KMS-11 (cell line): Measurements from ENCODE around the gene MTCH2.

ENCODE experiments used
- H2AFZ ChIP-seq: fragments of 200-600 bp; sonication (generic); 2 replicates; pipeline ENCODE4 v1.6.1; 2016; ENCODE audit warnings: antibody characterized with exemption, mixed run types, low read depth
- H3K27ac ChIP-seq: fragments of 200-600 bp; sonication (generic); 2 replicates; pipeline ENCODE4 v1.6.1; 2016; ENCODE audit warnings: mild to moderate bottlenecking, mixed run types
- H3K27me3 ChIP-seq: fragments of 200-600 bp; sonication (generic); 2 replicates; pipeline ENCODE4 v1.6.1; 2017; ENCODE audit warnings: mild to moderate bottlenecking, low read depth, mixed run types, moderate library complexity; ENCODE audit not compliant: insufficient read depth
- H3K36me3 ChIP-seq: fragments of 200-600 bp; sonication (generic); 2 replicates; pipeline ENCODE4 v1.6.1; 2017; ENCODE audit warnings: mild to moderate bottlenecking, mixed run types; ENCODE audit not compliant: insufficient read depth
- H3K4me1 ChIP-seq: fragments of 200-600 bp; sonication (generic); 2 replicates; pipeline ENCODE4 v1.6.1; 2016; ENCODE audit warnings: mild to moderate bottlenecking, low read depth, mixed run types; ENCODE audit not compliant: poor library complexity, severe bottlenecking
- H3K4me2 ChIP-seq: fragments of 200-600 bp; sonication (generic); 2 replicates; pipeline ENCODE4 v1.7.0; 2016; ENCODE audit warnings: mild to moderate bottlenecking, mixed run types
- H3K4me3 ChIP-seq: fragments of 200-600 bp; sonication (generic); IDR thresholded peaks from 2 replicates; pipeline ENCODE4 v1.6.1; 2017; ENCODE audit warnings: low read depth, low read length, mixed read lengths; ENCODE audit not compliant: insufficient read depth
- H3K79me2 ChIP-seq: fragments of 200-600 bp; sonication (generic); 2 replicates; pipeline ENCODE4 v1.6.1; 2016; ENCODE audit warnings: low read depth, mixed run types; ENCODE audit not compliant: insufficient read depth
- H3K9ac ChIP-seq: fragments of 200-600 bp; sonication (generic); 2 replicates; pipeline ENCODE4 v1.6.1; 2016; ENCODE audit warnings: mild to moderate bottlenecking, mixed run types
- H4K20me1 ChIP-seq: fragments of 200-600 bp; sonication (generic); 2 replicates; pipeline ENCODE4 v1.6.1; 2016; ENCODE audit warnings: mild to moderate bottlenecking, mixed run types; ENCODE audit not compliant: insufficient read depth
- TF ChIP-seq, protein P1 (sequence below): fragments of 200-600 bp; sonication (generic); conservative IDR thresholded peaks from 2 replicates; pipeline ENCODE4 v1.6.1; 2017; ENCODE audit warnings: low read depth, mild to moderate bottlenecking, antibody characterized with exemption, low read length, moderate library complexity, mixed read lengths

MTCH2 gene

GRCh38 chr11:47661245-47661644 lies 18.9 kb upstream of the MTCH2 start:
- H3K4me1 ChIP-seq, result peaks cover 12% of the 10 kb centered on the region
- no peaks in the 10 kb centered on the region for H3K36me3 ChIP-seq
- H3K27me3 ChIP-seq, result no peaks in the 10 kb centered on the region
- TF ChIP-seq, protein P1, sequence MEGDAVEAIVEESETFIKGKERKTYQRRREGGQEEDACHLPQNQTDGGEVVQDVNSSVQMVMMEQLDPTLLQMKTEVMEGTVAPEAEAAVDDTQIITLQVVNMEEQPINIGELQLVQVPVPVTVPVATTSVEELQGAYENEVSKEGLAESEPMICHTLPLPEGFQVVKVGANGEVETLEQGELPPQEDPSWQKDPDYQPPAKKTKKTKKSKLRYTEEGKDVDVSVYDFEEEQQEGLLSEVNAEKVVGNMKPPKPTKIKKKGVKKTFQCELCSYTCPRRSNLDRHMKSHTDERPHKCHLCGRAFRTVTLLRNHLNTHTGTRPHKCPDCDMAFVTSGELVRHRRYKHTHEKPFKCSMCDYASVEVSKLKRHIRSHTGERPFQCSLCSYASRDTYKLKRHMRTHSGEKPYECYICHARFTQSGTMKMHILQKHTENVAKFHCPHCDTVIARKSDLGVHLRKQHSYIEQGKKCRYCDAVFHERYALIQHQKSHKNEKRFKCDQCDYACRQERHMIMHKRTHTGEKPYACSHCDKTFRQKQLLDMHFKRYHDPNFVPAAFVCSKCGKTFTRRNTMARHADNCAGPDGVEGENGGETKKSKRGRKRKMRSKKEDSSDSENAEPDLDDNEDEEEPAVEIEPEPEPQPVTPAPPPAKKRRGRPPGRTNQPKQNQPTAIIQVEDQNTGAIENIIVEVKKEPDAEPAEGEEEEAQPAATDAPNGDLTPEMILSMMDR, result no peak
- H3K4me3 ChIP-seq, result no peak overlapping the region
- H3K27ac ChIP-seq, result no peak overlapping the region
- no peak overlapping the region for H3K4me2 ChIP-seq
- no peaks in the 10 kb centered on the region for H3K79me2 ChIP-seq
- H3K9ac ChIP-seq, result no peak overlapping the region
- no peak overlapping the region for H2AFZ ChIP-seq
- H4K20me1 ChIP-seq, result no peaks in the 10 kb centered on the region

- Histone ChIP-seq H3K27ac (no peak overlapping the region), H3K27me3 (no peaks in the 10 kb centered on the region), H2AFZ (no peak overlapping the region), H3K79me2 (no peaks in the 10 kb centered on the region), H4K20me1 (no peaks in the 10 kb centered on the region), H3K4me2 (no peak overlapping the region), H3K36me3 (no peaks in the 10 kb centered on the region), H3K4me1 (peaks cover 12% of the 10 kb centered on the region), H3K4me3 (no peak overlapping the region), H3K9ac (no peak overlapping the region)
- TF ChIP-seq, protein P1, result no peak
Observed at GRCh38 chr11:47659276-47659675, 16.9 kb upstream of the MTCH2 start.

GRCh38 chr11:47656260-47656885 lies 14.0 kb upstream of the MTCH2 start:
- H2AFZ ChIP-seq, result no peak overlapping the region
- TF ChIP-seq, protein P1, result no peak

GRCh38 chr11:47651818-47652469 lies 9.6 kb upstream of the MTCH2 start:
- H3K36me3 ChIP-seq, result no peaks in the 10 kb centered on the region
- no peaks in the 10 kb centered on the region for H3K4me1 ChIP-seq
- no peaks in the 10 kb centered on the region for H3K79me2 ChIP-seq
- no peaks in the 10 kb centered on the region for H4K20me1 ChIP-seq
- H3K4me3 ChIP-seq, result no peak overlapping the region
- no peak overlapping the region for H2AFZ ChIP-seq
- H3K9ac ChIP-seq, result no peak overlapping the region
- no peaks in the 10 kb centered on the region for H3K27me3 ChIP-seq
- TF ChIP-seq, protein P1, result no peak
- no peak overlapping the region for H3K27ac ChIP-seq
- H3K4me2 ChIP-seq, result no peak overlapping the region

More at GRCh38 chr11:47656260-47656885, 14.0 kb upstream of the MTCH2 start:
- Histone ChIP-seq H3K27ac (no peak overlapping the region), H3K4me2 (no peak overlapping the region), H3K79me2 (no peaks in the 10 kb centered on the region), H3K4me3 (no peak overlapping the region), H3K27me3 (no peaks in the 10 kb centered on the region), H3K4me1 (no peaks in the 10 kb centered on the region), H3K9ac (no peak overlapping the region), H3K36me3 (no peaks in the 10 kb centered on the region), H4K20me1 (no peaks in the 10 kb centered on the region)
